ENCODE measurements around the gene MRPL55. TPM values are rescaled to one million over a fixed set of nuclear protein-coding genes. Genes with fewer than 3 reads are reported as not detected.

MRPL55 gene
- 48.9 TPM in 2 replicates for total RNA-seq (2012; rRNA removed)
- polyA plus RNA-seq (2012; rRNA removed): 95.4 and 121 TPM in 2 replicates
- polyA plus RNA-seq (2012; cell fraction: cytosol; rRNA removed): 115 and 152 TPM in 2 replicates
- 146 and 244 TPM in 2 replicates for polyA plus RNA-seq (2012; cell fraction: nucleus; rRNA removed; ENCODE audit: low replicate concordance)
- percentile 51 among the genes with signal in this experiment for Bru-seq, nascent RNA
- percentile 52 among the genes with signal in this experiment for BruChase-seq, experiment 1, labeled RNA remaining after a 6-hour chase
- BruChase-seq, experiment 2, labeled RNA remaining after a 2-hour chase: percentile 55 among the genes with signal in this experiment
- long read RNA-seq, transcript MRPL55-203 (5 exons, 744 nt): major isoform, 7 of 29 reads
- long read RNA-seq, partial matches to known transcripts: 7 of 29 reads
- long read RNA-seq, other reads (novel, unspliced or antisense): 3 of 29 reads

- peak; percentile 89 for TF ChIP-seq CEBPB (IDR thresholded peaks at IDR 0.05; ENCODE audit: low read depth, low read length)
- 0 out of 2 replicates have a peak, but pooled peaks have one; percentile 50 for TF ChIP-seq FOS (IDR thresholded peaks at IDR 0.05; ENCODE audit: low read depth, low read length)
- no peak for TF ChIP-seq BHLHE40 (IDR thresholded peaks at IDR 0.05; ENCODE audit: low read depth, low read length)
- TF ChIP-seq MAZ (IDR thresholded peaks at IDR 0.05; ENCODE audit: borderline replicate concordance, low read depth, low read length): peak; percentile 93; the same call in 1 of the 2 replicates
- no peak for TF ChIP-seq SMC3 (IDR thresholded peaks at IDR 0.05; ENCODE audit: low read depth, low read length)
- no peak for TF ChIP-seq RCOR1 (IDR thresholded peaks at IDR 0.05; ENCODE audit: insufficient replicate concordance, low read length)
- peak; percentile 81 for TF ChIP-seq POLR2A (IDR thresholded peaks at IDR 0.05; ENCODE audit: low read depth, low read length)
- TF ChIP-seq CHD1 (IDR thresholded peaks at IDR 0.05; ENCODE audit: low read depth, low read length): no peak
- TF ChIP-seq MXI1 (IDR thresholded peaks at IDR 0.05; ENCODE audit: borderline replicate concordance, low read depth, low read length): peak; percentile 81
- TF ChIP-seq USF2 (IDR thresholded peaks at IDR 0.05; ENCODE audit: low read depth, low read length): peak; percentile 9; the same call in 1 of the 2 replicates
- H3K27ac ChIP-seq (ENCODE audit: insufficient read depth, low read length): peak within 1 kb of the TSS; percentile 82
- peaks cover 11 to 38% of the 10 kb centered on the region in 2 experiments; a peak in 3 of 4 replicates for H3K79me1 ChIP-seq (ENCODE audit: low read depth in 1 of 2, low read length in 2 of 2)
- peak within 1 kb of the TSS; percentile 98 for H2AFZ ChIP-seq (replicated peaks; ENCODE audit: low read length, poor library complexity)
- peak within 1 kb of the TSS; percentile 81 for H3K14ac ChIP-seq (replicated peaks; ENCODE audit: low read depth, low read length)
- H2BK5ac ChIP-seq (ENCODE audit: low read depth, low read length, poor library complexity, severe bottlenecking): peak within 1 kb of the TSS; percentile 82
- peak within 1 kb of the TSS; percentile 86 for H3K4me3 ChIP-seq (ENCODE audit: insufficient read depth, low read depth, low read length)
- H3K23ac ChIP-seq (ENCODE audit: low read depth, low read length): peak within 1 kb of the TSS; percentile 63
- intact Hi-C loops (cut with micrococcal nuclease): no loop called here
- BruUV-seq (replicated peaks): no TSS peak
- peak within 1 kb of the TSS; percentile 55 for H2AK5ac ChIP-seq (ENCODE audit: low read depth, low read length)
- ChIA-PET POLR2A (ENCODE audit: unreplicated experiment) (interaction anchor here (0.6 kb wide), 1 partner anchor 211 kb away, joined by 8 read pairs; no protein-coding TSS in a partner anchor), CTCF (interaction anchor here (1.1 kb wide), 1 partner anchor 10 kb away, joined by 3 read pairs; no protein-coding TSS in a partner anchor)
- peak within 1 kb of the TSS; percentile 43; the same call in 1 of the 2 replicates for H2BK120ac ChIP-seq (ENCODE audit: low read depth, low read length)
- peaks cover 13% of the 10 kb centered on the region for H3K36me3 ChIP-seq (ENCODE audit: control insufficient read depth, insufficient read depth, low read length)
- H3K9ac ChIP-seq (ENCODE audit: low read depth, low read length): peak within 1 kb of the TSS; percentile 93
- peaks cover under 1% of the 10 kb centered on the region for H3K9me1 ChIP-seq (ENCODE audit: insufficient read depth, low read length)
- peak within 1 kb of the TSS; percentile 94 for H2AK9ac ChIP-seq (replicated peaks; ENCODE audit: low read depth, low read length, poor library complexity)
- in situ Hi-C loops (cut with MboI; ENCODE audit: low sequenced_read_pairs): no loop called here
- H3K18ac ChIP-seq (ENCODE audit: low read depth, low read length): peak within 1 kb of the TSS; percentile 3; the same call in 1 of the 2 replicates
- no peaks in the 10 kb centered on the region for H4K20me1 ChIP-seq (ENCODE audit: insufficient read depth, low read length)
- dilution Hi-C loops (cut with HindIII; ENCODE audit: low sequenced_read_pairs, unreplicated experiment): no loop called here
- ATAC-seq (ENCODE audit: low read depth): peak; percentile 97
- H4K91ac ChIP-seq (ENCODE audit: insufficient read depth, low read depth, low read length): peak within 1 kb of the TSS; percentile 34
- peak; percentile 95 for DNase-seq
- peak within 1 kb of the TSS; percentile 37; the same call in 1 of the 2 replicates for H3K56ac ChIP-seq (ENCODE audit: extremely low read depth, insufficient read depth, low read length)
- peak within 1 kb of the TSS in 1 of 2 experiments; percentile 61; a peak in 3 of 4 replicates for H4K8ac ChIP-seq (ENCODE audit: low read depth in 2 of 2, low read length in 2 of 2)
- H3K4ac ChIP-seq (ENCODE audit: low read depth, low read length): peak within 1 kb of the TSS; percentile 80
- H2BK15ac ChIP-seq (ENCODE audit: low read depth, low read length): no peak within 1 kb of the TSS
- 2% methylated on average over 41 of the region's 66 CpGs; no CpG with 5 or more reads in 1 of the 2 experiments for WGBS, 2 experiments (ENCODE audit: extremely low coverage in 2 of 2, insufficient read length in 1 of 2)
- H3K4me1 ChIP-seq (ENCODE audit: control insufficient read depth, insufficient read depth, low read length): peaks cover 3% of the 10 kb centered on the region
- H3K27me3 ChIP-seq (ENCODE audit: control insufficient read depth, insufficient read depth, low read length): no peaks in the 10 kb centered on the region
- no peak within 1 kb of the TSS for H2BK20ac ChIP-seq (ENCODE audit: low read depth, low read length)
- H3K4me2 ChIP-seq (ENCODE audit: low read depth, low read length): peak within 1 kb of the TSS; percentile 85
- H4K5ac ChIP-seq (ENCODE audit: low read depth, low read length): 0 out of 2 replicates have a peak within 1 kb of the TSS, but pooled peaks have one; percentile 39
- H3K9me3 ChIP-seq (ENCODE audit: control insufficient read depth, insufficient read depth, low read length): no peaks in the 10 kb centered on the region
Measured at GRCh38 chr1:228109073-228109961, at the start of gene MRPL55. TSS of gene MRPL55 (minus strand) at chr1:228109299. CDS start at chr1:228108260, 1,039 bp downstream.
